ENCODE results near the gene VIPR1.
"Not testable (repeated sequence)": the region's sequence is repeated elsewhere in the genome, so short reads cannot be mapped to it uniquely, and the experiment has no call there.

Gene VIPR1

GRCh38 chr3:42537350-42537749 is 34.9 kb downstream of the VIPR1 start:
- no peak for DNase-seq

- peak; percentile 85 for DNase-seq
Measured at GRCh38 chr3:42539871-42540714, 37.6 kb downstream of the VIPR1 start.

- no peak for DNase-seq
Measured at GRCh38 chr3:42541079-42541478, 38.6 kb downstream of the VIPR1 start.

GRCh38 chr3:42544492-42545283 is 42.2 kb downstream of the VIPR1 start:
- no peak for DNase-seq

- no peak for DNase-seq
Measured at GRCh38 chr3:42545284-42545900, 42.9 kb downstream of the VIPR1 start.

GRCh38 chr3:42546691-42547213 is 44.3 kb downstream of the VIPR1 start:
- DNase-seq: no peak

- peak; percentile 91 for DNase-seq
Measured at GRCh38 chr3:42547401-42547945, 45.0 kb downstream of the VIPR1 start.

- no peak for DNase-seq
Measured at GRCh38 chr3:42549131-42549530, 46.7 kb downstream of the VIPR1 start.

GRCh38 chr3:42550250-42550649 is 47.8 kb downstream of the VIPR1 start:
- DNase-seq: no peak

GRCh38 chr3:42552830-42553229 is 50.4 kb downstream of the VIPR1 start:
- no peak for DNase-seq

- peak; percentile 68 for DNase-seq
Measured at GRCh38 chr3:42556089-42556632, 53.7 kb downstream of the VIPR1 start.

GRCh38 chr3:42556817-42557216 is 54.4 kb downstream of the VIPR1 start:
- DNase-seq: not testable (repeated sequence)

GRCh38 chr3:42557854-42558253 is 55.4 kb downstream of the VIPR1 start:
- DNase-seq: no peak

- no peak for DNase-seq
Measured at GRCh38 chr3:42562047-42562907, 59.8 kb downstream of the VIPR1 start.

- no peak for DNase-seq
Measured at GRCh38 chr3:42569593-42570142, 67.2 kb downstream of the VIPR1 start.

GRCh38 chr3:42572278-42572677 is 69.8 kb downstream of the VIPR1 start:
- peak; percentile 68 for DNase-seq

GRCh38 chr3:42575137-42575741 is 72.8 kb downstream of the VIPR1 start:
- no peak for DNase-seq

- DNase-seq: no peak
Measured at GRCh38 chr3:42578054-42578453, 75.6 kb downstream of the VIPR1 start.

- DNase-seq: not testable (repeated sequence)
Measured at GRCh38 chr3:42579346-42579745, 76.9 kb downstream of the VIPR1 start.

GRCh38 chr3:42581400-42581708 is 78.9 kb downstream of the VIPR1 start:
- no peak for DNase-seq

Data from activated effector memory CD4-positive, alpha-beta T cell treated with anti-CD3 and anti-CD28 coated beads, Interleukin-2, amount 50 U/mL, for 16 hours (primary cell).